Measurements from ENCODE around the gene OR2AE1. TPM values are rescaled to one million over a fixed set of nuclear protein-coding genes. Genes with fewer than 3 reads are reported as not detected.

The OR2AE1 gene
- total RNA-seq, 2 experiments from 2014 or later, result not detected

DNA sequence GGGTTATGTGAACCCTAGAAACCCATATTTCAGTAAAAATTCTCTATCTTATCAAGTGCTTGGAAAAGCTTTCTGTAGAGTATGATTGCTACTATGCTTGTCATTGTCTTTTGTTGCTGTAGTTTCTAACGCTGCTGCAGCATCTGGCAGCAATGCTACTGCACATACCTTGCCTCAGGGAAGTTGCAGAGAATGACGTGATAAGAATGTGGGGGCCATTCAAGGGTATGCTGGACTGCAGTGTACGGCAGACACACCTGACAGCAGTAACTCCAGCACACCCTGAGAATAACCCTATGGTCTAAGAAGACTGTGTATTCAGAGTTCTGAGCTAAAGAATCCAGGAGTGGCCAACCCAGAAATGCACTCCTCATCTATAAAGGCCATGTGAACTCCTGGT lies 22.0 kb upstream of the OR2AE1 start:
- H3K36me3 Mint-ChIP-seq (ENCODE audit: low read depth), result peaks cover 43% of the 10 kb centered on the region
- no peak overlapping the region for H3K4me3 Mint-ChIP-seq
- ChIA-PET CTCF (no interaction called here), POLR2A (no interaction called here)
- H3K27me3 Mint-ChIP-seq, result no peaks in the 10 kb centered on the region
- intact Hi-C loops (cut with micrococcal nuclease), result no loop called here
- DNase-seq (no peak), ATAC-seq (no peak)
- TF ChIP-seq CTCF (IDR thresholded peaks at IDR 0.05), result no peak
- H3K4me1 Mint-ChIP-seq (ENCODE audit: low read depth), result peaks cover 8% of the 10 kb centered on the region
- H3K9me3 Mint-ChIP-seq, result no peaks in the 10 kb centered on the region
- H3K27ac Mint-ChIP-seq, result no peak overlapping the region

DNA sequence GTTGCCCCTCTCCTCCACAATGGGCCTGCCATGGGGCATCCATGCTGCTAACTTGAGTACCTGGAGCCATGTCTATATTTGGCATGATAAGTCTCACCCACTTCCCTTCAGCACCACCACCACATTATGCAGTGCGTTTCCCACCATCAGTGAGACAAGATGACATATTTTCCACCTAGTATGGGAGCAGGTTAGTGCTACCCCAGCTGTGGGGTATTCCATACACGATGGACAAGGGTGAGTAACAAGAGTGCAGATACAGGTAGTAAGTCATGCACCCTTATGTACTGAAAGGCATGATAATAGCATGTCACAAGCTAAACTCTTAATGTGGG lies 21.2 kb upstream of the OR2AE1 start:
- H3K9me3 Mint-ChIP-seq, result no peaks in the 10 kb centered on the region
- H3K36me3 Mint-ChIP-seq (ENCODE audit: low read depth), result peaks cover 38% of the 10 kb centered on the region
- ChIA-PET CTCF (interaction anchor here (1.2 kb wide), 1 partner anchor 10 kb away, joined by 3 read pairs; no protein-coding TSS in a partner anchor), POLR2A (no interaction called here)
- TF ChIP-seq CTCF (IDR thresholded peaks at IDR 0.05), result no peak
- no peaks in the 10 kb centered on the region for H3K27me3 Mint-ChIP-seq
- H3K4me3 Mint-ChIP-seq, result no peak overlapping the region
- ATAC-seq (peak; percentile 30), DNase-seq (no peak)
- H3K4me1 Mint-ChIP-seq (ENCODE audit: low read depth), result peaks cover 8% of the 10 kb centered on the region
- H3K27ac Mint-ChIP-seq, result peak overlapping the region; percentile 68
- intact Hi-C loops (cut with micrococcal nuclease), result no loop called here

GRCh38 chr7:99897322-99898022 lies 20.6 kb upstream of the OR2AE1 start:
- ATAC-seq, result peak; percentile 45
- DNase-seq, result no peak
- TF ChIP-seq CTCF (IDR thresholded peaks at IDR 0.05), result no peak
- CTCF ChIA-PET, result interaction anchor here (1.2 kb wide), 1 partner anchor 11 kb away, joined by 3 read pairs; no protein-coding TSS in a partner anchor
- H3K4me3 Mint-ChIP-seq, result no peak overlapping the region
- H3K4me1 Mint-ChIP-seq (ENCODE audit: low read depth), result peaks cover 8% of the 10 kb centered on the region
- no peaks in the 10 kb centered on the region for H3K27me3 Mint-ChIP-seq
- intact Hi-C loops (cut with micrococcal nuclease), result no loop called here
- POLR2A ChIA-PET, result interaction anchor here (1.6 kb wide), 1 partner anchor 21 kb away, joined by 5 read pairs; the partner anchor contains the start of gene TRIM4
- H3K36me3 Mint-ChIP-seq (ENCODE audit: low read depth), result peaks cover 37% of the 10 kb centered on the region
- no peaks in the 10 kb centered on the region for H3K9me3 Mint-ChIP-seq
- peak overlapping the region; percentile 68 for H3K27ac Mint-ChIP-seq

DNA sequence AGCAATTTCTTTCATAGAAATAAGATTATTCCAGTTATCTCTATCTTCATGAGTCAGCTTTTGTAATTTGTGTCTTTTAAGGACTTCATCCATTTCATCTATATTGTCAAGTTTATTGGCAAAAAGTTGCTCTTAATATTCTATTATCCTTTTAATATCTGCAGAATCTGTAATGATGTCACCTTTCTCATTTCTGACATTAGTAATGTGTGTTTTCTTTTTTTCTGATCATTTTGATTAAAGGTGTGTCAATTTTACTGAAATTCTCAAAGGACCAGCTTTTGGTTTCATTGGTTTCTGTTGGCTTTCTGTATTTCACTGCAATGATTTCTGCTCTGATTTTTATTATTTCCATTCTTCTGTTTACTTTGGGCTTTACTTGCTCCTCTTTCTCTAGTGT lies 17.9 kb upstream of the OR2AE1 start:
- H3K27me3 Mint-ChIP-seq, result no peaks in the 10 kb centered on the region
- no peak for ATAC-seq
- POLR2A ChIA-PET, result no interaction called here

More for the DNA sequence above, 17.9 kb upstream of the OR2AE1 start:
- no peak for TF ChIP-seq CTCF (IDR thresholded peaks at IDR 0.05)
- intact Hi-C loops (cut with micrococcal nuclease), result no loop called here
- CTCF ChIA-PET, result interaction anchor here (1.5 kb wide), 1 partner anchor 85 kb away, joined by 3 read pairs; no protein-coding TSS in a partner anchor
- H3K4me1 Mint-ChIP-seq (ENCODE audit: low read depth), result peaks cover 9% of the 10 kb centered on the region
- peaks cover 35% of the 10 kb centered on the region for H3K36me3 Mint-ChIP-seq (ENCODE audit: low read depth)
- no peak overlapping the region for H3K4me3 Mint-ChIP-seq
- no peaks in the 10 kb centered on the region for H3K9me3 Mint-ChIP-seq
- no peak for DNase-seq
- H3K27ac Mint-ChIP-seq, result no peak overlapping the region

Measured in activated CD8-positive, alpha-beta T cell treated with anti-CD3 and anti-CD28 coated beads for 36 hours (primary cell).